Activated CD8-positive, alpha-beta T cell treated with anti-CD3 and anti-CD28 coated beads for 36 hours (primary cell): ENCODE data around the gene EVI5L. TPM values are rescaled to one million over a fixed set of nuclear protein-coding genes. Genes with fewer than 3 reads are reported as not detected.
A peak's percentile ranks its signal among the peaks of the same experiment; 100 is the strongest.

Experiments used
- ATAC-seq: fragments of 200-7000 bp; cut with Tn5 transposase; one replicate; pipeline ENCODE4 v1.10.0; 2021; ENCODE audit warnings: mild to moderate bottlenecking, moderate library complexity
- CTCF ChIA-PET: fragments of 350-600 bp; sonication (Branson Sonifier 250); formaldehyde crosslinking; loops from one replicate; lab custom pipeline; 2021; ENCODE audit warnings: antibody characterized with exemption; lab: Charles Lee
- POLR2A ChIA-PET: fragments of 350-600 bp; sonication (Branson Sonifier 250); formaldehyde crosslinking; loops from one replicate; lab custom pipeline; 2021; ENCODE audit warnings: antibody characterized with exemption; lab: Charles Lee
- DNase-seq: peaks from one replicate; pipeline ENCODE4 v3.0.0-alpha.2; 2020
- H3K27ac Mint-ChIP-seq: one replicate; pipeline ENCODE4 v1.8.0; 2021; ENCODE audit warnings: mild to moderate bottlenecking, mixed read lengths
- H3K27me3 Mint-ChIP-seq: one replicate; pipeline ENCODE4 v1.8.0; 2021; ENCODE audit warnings: mixed read lengths
- H3K36me3 Mint-ChIP-seq: one replicate; pipeline ENCODE4 v1.8.0; 2021; ENCODE audit warnings: low read depth, mixed read lengths
- H3K4me1 Mint-ChIP-seq: one replicate; pipeline ENCODE4 v1.8.0; 2021; ENCODE audit warnings: low read depth, mixed read lengths
- H3K4me3 Mint-ChIP-seq: one replicate; pipeline ENCODE4 v1.8.0; 2021; ENCODE audit warnings: mild to moderate bottlenecking, moderate library complexity, mixed read lengths
- H3K9me3 Mint-ChIP-seq: one replicate; pipeline ENCODE4 v1.8.0; 2021; ENCODE audit warnings: mixed read lengths
- CTCF ChIP-seq: fragments of 200-600 bp; IDR thresholded peaks from one replicate; pipeline ENCODE4 v1.8.0; 2022; ENCODE audit warnings: antibody characterized with exemption, mild to moderate bottlenecking
- intact Hi-C: fragments of 100-400 bp; cut with micrococcal nuclease; formaldehyde crosslinking; loops from one replicate; pipeline ENCODE4 v1.10.0; 2022
- total RNA-seq, 2 experiments: library from RNA; stranded (reverse); gene quantifications; one replicate each; pipeline ENCODE4 v1.2.3, GENCODE V29; 2021

EVI5L gene
- total RNA-seq, 2 experiments from 2014 or later = 3.4 to 3.9 TPM

- H3K4me3 Mint-ChIP-seq = peak overlapping the region; percentile 82
- no peaks in the 10 kb centered on the region for H3K36me3 Mint-ChIP-seq
- DNase-seq (no peak), ATAC-seq (no peak)
- peaks cover 14% of the 10 kb centered on the region for H3K4me1 Mint-ChIP-seq
- peak overlapping the region; percentile 88 for H3K27ac Mint-ChIP-seq
- no peaks in the 10 kb centered on the region for H3K9me3 Mint-ChIP-seq
- CTCF ChIA-PET = interaction anchor here (1.2 to 2.1 kb wide), 3 partner anchors 24 to 148 kb away, joined by 3 to 5 read pairs (median 3); partner anchors contain the start of gene TRAPPC5
- intact Hi-C loops = no loop called here
- POLR2A ChIA-PET = interaction anchor here (1.5 kb wide), 1 partner anchor 32 kb away, joined by 4 read pairs; no protein-coding TSS in a partner anchor
- no peak for TF ChIP-seq CTCF
- peaks cover 3% of the 10 kb centered on the region for H3K27me3 Mint-ChIP-seq
Observed at GRCh38 chr19:7829166-7829520, 875 bp upstream of the EVI5L start.

DNA sequence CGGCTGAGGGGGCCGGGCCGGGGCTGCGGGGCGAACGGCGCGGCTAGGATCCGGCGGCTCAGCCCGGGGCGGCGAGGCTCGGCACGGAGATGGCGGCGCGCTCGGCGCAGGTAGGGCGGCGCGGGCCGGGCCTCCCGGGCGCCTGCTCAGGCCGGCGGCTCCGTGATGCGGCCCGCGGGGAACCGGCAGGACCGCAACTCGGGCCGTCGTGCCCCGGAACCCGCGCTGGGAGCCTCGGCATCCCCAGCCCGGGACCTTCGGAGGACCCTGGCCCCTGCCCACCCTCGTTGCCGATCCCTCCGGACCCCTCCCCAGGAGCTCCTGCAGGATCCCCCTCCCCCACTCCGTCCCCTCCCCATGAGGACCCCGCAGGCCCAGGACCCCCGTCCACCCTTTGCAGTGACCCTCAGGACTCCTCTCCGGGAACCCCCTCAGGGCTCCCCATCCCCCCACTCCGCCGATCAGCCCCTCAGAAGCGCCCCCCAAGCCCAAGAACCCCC is 304 bp downstream of the EVI5L start:
- Mint-ChIP-seq H3K9me3 (no peaks in the 10 kb centered on the region), H3K36me3 (no peaks in the 10 kb centered on the region), H3K4me3 (peak overlapping the region; percentile 67), H3K27ac (no peak overlapping the region), H3K4me1 (peaks cover 14% of the 10 kb centered on the region), H3K27me3 (peaks cover 3% of the 10 kb centered on the region)
- no peak for TF ChIP-seq CTCF
- DNase-seq (no peak), ATAC-seq (no peak)
- ChIA-PET POLR2A (no interaction called here), CTCF (interaction anchor here (1.7 to 2.4 kb wide), 2 partner anchors 39 to 172 kb away, joined by 4 to 11 read pairs; no protein-coding TSS in a partner anchor)
- intact Hi-C loops = no loop called here

GRCh38 chr19:7830823-7831222 is 805 bp downstream of the EVI5L start:
- CTCF ChIA-PET = interaction anchor here (1.1 to 2.4 kb wide), 3 partner anchors 31 to 172 kb away, joined by 3 to 11 read pairs (median 4); no protein-coding TSS in a partner anchor
- peaks cover 3% of the 10 kb centered on the region for H3K27me3 Mint-ChIP-seq
- POLR2A ChIA-PET = no interaction called here
- H3K36me3 Mint-ChIP-seq = no peaks in the 10 kb centered on the region
- H3K4me1 Mint-ChIP-seq = peaks cover 14% of the 10 kb centered on the region
- intact Hi-C loops = no loop called here
- H3K27ac Mint-ChIP-seq = no peak overlapping the region
- ATAC-seq = no peak
- DNase-seq = no peak
- no peaks in the 10 kb centered on the region for H3K9me3 Mint-ChIP-seq
- peak overlapping the region; percentile 67 for H3K4me3 Mint-ChIP-seq
- TF ChIP-seq CTCF = no peak

- CTCF ChIA-PET = interaction anchor here (1.1 to 2.4 kb wide), 4 partner anchors 31 to 263 kb away, joined by 3 to 11 read pairs (median 6); no protein-coding TSS in a partner anchor
- peak overlapping the region; percentile 67 for H3K4me3 Mint-ChIP-seq
- TF ChIP-seq CTCF = no peak
- POLR2A ChIA-PET = interaction anchor here (0.7 to 1.0 kb wide), 2 partner anchors 20 to 202 kb away, joined by 4 to 5 read pairs; partner anchors contain the start of genes PET100 and XAB2
- peaks cover 3% of the 10 kb centered on the region for H3K27me3 Mint-ChIP-seq
- no peak for DNase-seq
- ATAC-seq = no peak
- H3K4me1 Mint-ChIP-seq = peaks cover 14% of the 10 kb centered on the region
- no peaks in the 10 kb centered on the region for H3K9me3 Mint-ChIP-seq
- intact Hi-C loops = no loop called here
- no peak overlapping the region for H3K27ac Mint-ChIP-seq
- H3K36me3 Mint-ChIP-seq = no peaks in the 10 kb centered on the region
Observed at GRCh38 chr19:7831452-7831851, 1.4 kb downstream of the EVI5L start.

- CTCF ChIA-PET = interaction anchor here (1.1 to 2.4 kb wide), 3 partner anchors 30 to 264 kb away, joined by 3 to 11 read pairs (median 7); no protein-coding TSS in a partner anchor
- no peak for TF ChIP-seq CTCF
- Mint-ChIP-seq H3K9me3 (no peaks in the 10 kb centered on the region), H3K36me3 (no peaks in the 10 kb centered on the region), H3K4me3 (peak overlapping the region; percentile 67), H3K27ac (no peak overlapping the region), H3K27me3 (peaks cover 3% of the 10 kb centered on the region), H3K4me1 (peaks cover 14% of the 10 kb centered on the region)
- POLR2A ChIA-PET = interaction anchor here (1.0 kb wide), 1 partner anchor 202 kb away, joined by 5 read pairs; the partner anchor contains the start of genes PET100 and XAB2
- intact Hi-C loops = no loop called here
- no peak for DNase-seq
- no peak for ATAC-seq
Observed at GRCh38 chr19:7832009-7832408, 2.0 kb downstream of the EVI5L start.
